ENCODE measurements around the gene NXPH1.

- TF ChIP-seq CTCF (IDR thresholded peaks at IDR 0.05; ENCODE audit: low read depth, low read length, poor library complexity, severe bottlenecking), result no peak
- no peak for TF ChIP-seq EZH2phosphoT487 (IDR thresholded peaks at IDR 0.05; ENCODE audit: borderline replicate concordance, low read length)
These were observed 22.0 kb downstream of the NXPH1 start for GRCh38 chr7:8455426-8455825.
